SK-N-MC (cell line): ENCODE data around the gene TXNRD1.
"Not testable (repeated sequence)": the region's sequence is repeated elsewhere in the genome, so short reads cannot be mapped to it uniquely, and the experiment has no call there.

Experiments
- DNase-seq: peaks from one replicate; pipeline ENCODE4 v3.0.0-alpha.2; 2011; ENCODE audit warnings: low read depth, low spot score
- H3K27ac ChIP-seq: fragments of 200-600 bp; sonication (generic); 2 replicates; pipeline ENCODE4 v1.5.1; 2016; ENCODE audit warnings: mixed run types
- H3K36me3 ChIP-seq: fragments of 200-600 bp; sonication (generic); 2 replicates; pipeline ENCODE4 v1.6.1; 2017; ENCODE audit warnings: antibody characterized with exemption, low read length, mixed read lengths; ENCODE audit not compliant: insufficient read depth
- H3K4me3 ChIP-seq: fragments of 200-600 bp; sonication (generic); 2 replicates; pipeline ENCODE4 v1.5.1; 2016
- H3K9ac ChIP-seq: fragments of 200-600 bp; sonication (generic); 2 replicates; pipeline ENCODE4 v1.8.0; 2017; ENCODE audit warnings: mixed run types, mixed read lengths; ENCODE audit not compliant: insufficient read length
- H3K9me3 ChIP-seq: fragments of 200-600 bp; sonication (generic); 2 replicates; pipeline ENCODE4 v1.6.1; 2017; ENCODE audit warnings: low read depth, mild to moderate bottlenecking, antibody characterized with exemption, low read length, moderate library complexity, mixed read lengths
- EZH2 ChIP-seq: fragments of 200-600 bp; sonication (generic); IDR thresholded peaks from one replicate; pipeline ENCODE4 v1.6.1; 2017; ENCODE audit warnings: antibody characterized with exemption
- FOXP2 ChIP-seq: optimal IDR thresholded peaks from 2 replicates; pipeline ENCODE3; 2011; ENCODE audit warnings: mild to moderate bottlenecking, moderate library complexity; ENCODE audit not compliant: insufficient read depth; ENCODE audit errors: extremely low read length, control extremely low read depth
- POLR2AphosphoS5 ChIP-seq: IDR thresholded peaks from 2 replicates; pipeline ENCODE4 v1.6.1; 2012; ENCODE audit warnings: mild to moderate bottlenecking, low read depth, low read length, borderline replicate concordance

Gene TXNRD1

GRCh38 chr12:104384141-104384880, 168.7 kb downstream of the TXNRD1 start:
- no peak for DNase-seq
- Histone ChIP-seq H3K9me3 (no peaks in the 10 kb centered on the region), H3K36me3 (no peaks in the 10 kb centered on the region), H3K27ac (no peak overlapping the region), H3K9ac (no peak overlapping the region), H3K4me3 (no peak overlapping the region)
- no peak for TF ChIP-seq POLR2AphosphoS5
- no peak for TF ChIP-seq FOXP2
- TF ChIP-seq EZH2, result no peak

GRCh38 chr12:104385510-104385909, 169.9 kb downstream of the TXNRD1 start:
- no peak for DNase-seq
- no peak overlapping the region for H3K4me3 ChIP-seq
- no peaks in the 10 kb centered on the region for H3K9me3 ChIP-seq

GRCh38 chr12:104386461-104386860, 170.9 kb downstream of the TXNRD1 start:
- Histone ChIP-seq H3K36me3 (no peaks in the 10 kb centered on the region), H3K27ac (no peak overlapping the region), H3K4me3 (no peak overlapping the region), H3K9me3 (no peaks in the 10 kb centered on the region), H3K9ac (no peak overlapping the region)
- no peak for TF ChIP-seq POLR2AphosphoS5
- no peak for TF ChIP-seq EZH2
- no peak for TF ChIP-seq FOXP2
- DNase-seq, result no peak

More at GRCh38 chr12:104385510-104385909, 169.9 kb downstream of the TXNRD1 start:
- TF ChIP-seq POLR2AphosphoS5, result no peak
- TF ChIP-seq FOXP2, result no peak
- no peak for TF ChIP-seq EZH2
- Histone ChIP-seq H3K27ac (no peak overlapping the region), H3K9ac (no peak overlapping the region), H3K36me3 (no peaks in the 10 kb centered on the region)

GRCh38 chr12:104387190-104387589, 171.6 kb downstream of the TXNRD1 start:
- no peak overlapping the region for H3K4me3 ChIP-seq
- H3K27ac ChIP-seq, result no peak overlapping the region
- no peak for DNase-seq
- H3K9ac ChIP-seq, result no peak overlapping the region
- no peaks in the 10 kb centered on the region for H3K9me3 ChIP-seq
- no peaks in the 10 kb centered on the region for H3K36me3 ChIP-seq
- TF ChIP-seq POLR2AphosphoS5 (no peak), EZH2 (no peak), FOXP2 (no peak)

GRCh38 chr12:104394086-104394485, 178.5 kb downstream of the TXNRD1 start:
- H3K9ac ChIP-seq, DNase-seq, H3K4me3 ChIP-seq, H3K9me3 ChIP-seq, H3K36me3 ChIP-seq, H3K27ac ChIP-seq: not testable (repeated sequence)
